ENCODE data around the gene NCKAP5. TPM values are rescaled to one million over a fixed set of nuclear protein-coding genes. Genes with fewer than 3 reads are reported as not detected.

Gene NCKAP5
- total RNA-seq, 1 experiment from 2014 or later = 3.2 TPM

DNA sequence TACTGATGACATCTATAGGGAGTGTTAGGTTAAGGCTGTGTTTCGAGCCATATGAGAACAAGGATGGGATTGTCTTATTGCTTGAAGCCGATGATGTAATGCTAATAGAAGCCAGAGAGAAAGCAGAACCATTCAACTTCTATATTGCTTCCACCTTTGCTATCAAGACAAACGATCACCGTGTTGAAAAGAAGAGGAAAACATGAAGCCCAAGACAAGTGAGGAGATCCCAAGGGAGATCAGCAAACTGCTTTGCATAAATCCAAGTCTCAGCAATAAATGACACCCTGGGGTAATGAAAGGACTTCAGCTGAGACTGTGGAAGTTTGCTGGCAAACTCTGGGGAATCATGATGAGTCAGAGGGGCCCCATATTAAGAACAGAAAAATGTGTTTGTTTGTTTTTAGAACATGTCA lies 206.2 kb downstream of the NCKAP5 start:
- ChIA-PET CTCF (no interaction called here), POLR2A (ENCODE audit: unreplicated experiment) (no interaction called here)
- H3K27me3 ChIP-seq (ENCODE audit: low read length) = no peaks in the 10 kb centered on the region
- H3F3A ChIP-seq (ENCODE audit: low read length, unreplicated experiment) = no peaks in the 10 kb centered on the region
- peak; percentile 46 for DNase-seq
- H3K9ac ChIP-seq (ENCODE audit: low read length) = no peak overlapping the region
- TF ChIP-seq, protein P1, sequence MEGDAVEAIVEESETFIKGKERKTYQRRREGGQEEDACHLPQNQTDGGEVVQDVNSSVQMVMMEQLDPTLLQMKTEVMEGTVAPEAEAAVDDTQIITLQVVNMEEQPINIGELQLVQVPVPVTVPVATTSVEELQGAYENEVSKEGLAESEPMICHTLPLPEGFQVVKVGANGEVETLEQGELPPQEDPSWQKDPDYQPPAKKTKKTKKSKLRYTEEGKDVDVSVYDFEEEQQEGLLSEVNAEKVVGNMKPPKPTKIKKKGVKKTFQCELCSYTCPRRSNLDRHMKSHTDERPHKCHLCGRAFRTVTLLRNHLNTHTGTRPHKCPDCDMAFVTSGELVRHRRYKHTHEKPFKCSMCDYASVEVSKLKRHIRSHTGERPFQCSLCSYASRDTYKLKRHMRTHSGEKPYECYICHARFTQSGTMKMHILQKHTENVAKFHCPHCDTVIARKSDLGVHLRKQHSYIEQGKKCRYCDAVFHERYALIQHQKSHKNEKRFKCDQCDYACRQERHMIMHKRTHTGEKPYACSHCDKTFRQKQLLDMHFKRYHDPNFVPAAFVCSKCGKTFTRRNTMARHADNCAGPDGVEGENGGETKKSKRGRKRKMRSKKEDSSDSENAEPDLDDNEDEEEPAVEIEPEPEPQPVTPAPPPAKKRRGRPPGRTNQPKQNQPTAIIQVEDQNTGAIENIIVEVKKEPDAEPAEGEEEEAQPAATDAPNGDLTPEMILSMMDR (conservative IDR thresholded peaks at IDR 0.05; ENCODE audit: low read depth, low read length) = no peak
- TF ChIP-seq EZH2 (IDR thresholded peaks at IDR 0.05; ENCODE audit: low read length, unreplicated experiment) = no peak
- TF ChIP-seq EZH2phosphoT487 (IDR thresholded peaks at IDR 0.05; ENCODE audit: borderline replicate concordance, low read length) = no peak
- peak overlapping the region; percentile 48 for H3K4me2 ChIP-seq (ENCODE audit: low read length)
- peaks cover 13% of the 10 kb centered on the region; the same call in 1 of the 2 replicates for H3K4me1 ChIP-seq (ENCODE audit: insufficient read depth, low read length)
- no peaks in the 10 kb centered on the region for H3K79me2 ChIP-seq (ENCODE audit: low read length)
- H3K4me3 ChIP-seq (ENCODE audit: low read length) = no peak overlapping the region
- peak; percentile 90 for ATAC-seq
- H3K9me2 ChIP-seq (replicated peaks; ENCODE audit: low read length) = no peaks in the 10 kb centered on the region
- H3K36me3 ChIP-seq (ENCODE audit: low read depth, low read length) = no peaks in the 10 kb centered on the region
- no peak overlapping the region for H2AFZ ChIP-seq (ENCODE audit: low read length)
- no peaks in the 10 kb centered on the region for H3K9me3 ChIP-seq (ENCODE audit: low read length)
- H4K20me1 ChIP-seq (ENCODE audit: low read length) = no peaks in the 10 kb centered on the region
- no peak overlapping the region for H3K27ac ChIP-seq (ENCODE audit: low read length)
- intact Hi-C loops (cut with micrococcal nuclease) = no loop called here
- no TSS peak for BruUV-seq (replicated peaks)

DNA sequence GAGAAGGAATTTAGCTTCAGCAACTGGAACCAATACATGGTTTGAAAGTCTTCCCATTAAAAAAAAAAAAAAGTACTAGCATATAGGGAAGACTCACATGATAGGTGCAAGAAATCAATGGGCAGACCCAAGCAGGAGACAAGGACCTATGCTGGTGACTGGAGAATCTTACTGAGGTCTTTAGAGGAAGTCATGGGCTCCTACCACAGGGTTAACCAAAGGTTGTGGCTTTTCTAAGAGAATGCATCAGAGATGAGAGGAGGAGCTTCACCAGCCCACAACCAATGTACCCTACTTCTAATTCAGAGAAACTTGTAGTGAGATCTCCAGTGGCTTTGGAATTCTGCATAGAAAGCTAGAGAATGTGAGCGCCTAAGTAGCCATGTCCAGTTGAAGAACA lies 207.4 kb downstream of the NCKAP5 start:
- Histone ChIP-seq H2AFZ (ENCODE audit: low read length) (no peak overlapping the region), H3K4me3 (ENCODE audit: low read length) (no peak overlapping the region), H3K27ac (ENCODE audit: low read length) (no peak overlapping the region), H3K36me3 (ENCODE audit: low read depth, low read length) (no peaks in the 10 kb centered on the region), H3K79me2 (ENCODE audit: low read length) (no peaks in the 10 kb centered on the region), H3K27me3 (ENCODE audit: low read length) (no peaks in the 10 kb centered on the region), H3F3A (ENCODE audit: low read length, unreplicated experiment) (no peaks in the 10 kb centered on the region), H3K4me1 (ENCODE audit: insufficient read depth, low read length) (peaks cover 13% of the 10 kb centered on the region; the same call in 1 of the 2 replicates), H3K9ac (ENCODE audit: low read length) (no peak overlapping the region), H4K20me1 (ENCODE audit: low read length) (no peaks in the 10 kb centered on the region), H3K9me2 (replicated peaks; ENCODE audit: low read length) (no peaks in the 10 kb centered on the region), H3K9me3 (ENCODE audit: low read length) (no peaks in the 10 kb centered on the region), H3K4me2 (ENCODE audit: low read length) (no peak overlapping the region)
- BruUV-seq (replicated peaks) = no TSS peak
- ATAC-seq = no peak
- ChIA-PET CTCF (no interaction called here), POLR2A (ENCODE audit: unreplicated experiment) (no interaction called here)
- TF ChIP-seq EZH2 (IDR thresholded peaks at IDR 0.05; ENCODE audit: low read length, unreplicated experiment) = no peak
- DNase-seq = no peak
- intact Hi-C loops (cut with micrococcal nuclease) = no loop called here

DNA sequence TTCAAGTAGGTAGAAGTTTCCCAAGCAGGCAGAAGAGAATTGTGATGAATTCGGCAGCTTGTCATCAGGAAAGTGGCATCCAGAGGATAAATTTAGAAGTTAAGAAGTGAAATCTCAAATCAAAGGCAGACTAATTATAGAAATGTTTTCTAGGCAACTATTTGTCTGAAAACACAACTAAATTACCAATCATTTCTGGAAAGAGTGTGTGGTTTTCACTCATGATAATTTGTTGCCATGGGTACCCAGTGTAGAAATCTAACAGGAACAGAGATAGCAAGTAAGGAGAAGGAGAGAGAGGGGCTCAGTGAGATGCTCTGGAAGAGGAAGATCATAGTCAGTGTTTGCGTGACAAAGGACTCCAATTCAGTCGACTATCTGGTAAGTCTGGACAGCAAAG lies 208.1 kb downstream of the NCKAP5 start:
- H3K4me2 ChIP-seq (ENCODE audit: low read length) = no peak overlapping the region
- H3K9ac ChIP-seq (ENCODE audit: low read length) = no peak overlapping the region
- H3K4me3 ChIP-seq (ENCODE audit: low read length) = no peak overlapping the region
- H2AFZ ChIP-seq (ENCODE audit: low read length) = no peak overlapping the region
- H3K27ac ChIP-seq (ENCODE audit: low read length) = no peak overlapping the region
- no peaks in the 10 kb centered on the region for H3F3A ChIP-seq (ENCODE audit: low read length, unreplicated experiment)
- TF ChIP-seq, protein P1 (conservative IDR thresholded peaks at IDR 0.05; ENCODE audit: low read depth, low read length) = no peak
- TF ChIP-seq EZH2 (IDR thresholded peaks at IDR 0.05; ENCODE audit: low read length, unreplicated experiment) (no peak), EZH2phosphoT487 (IDR thresholded peaks at IDR 0.05; ENCODE audit: borderline replicate concordance, low read length) (no peak)
- H3K9me2 ChIP-seq (replicated peaks; ENCODE audit: low read length) = no peaks in the 10 kb centered on the region
- no peaks in the 10 kb centered on the region for H3K36me3 ChIP-seq (ENCODE audit: low read depth, low read length)
- intact Hi-C loops (cut with micrococcal nuclease) = no loop called here
- no peaks in the 10 kb centered on the region for H3K27me3 ChIP-seq (ENCODE audit: low read length)
- POLR2A ChIA-PET (ENCODE audit: unreplicated experiment) = no interaction called here
- peaks cover 13% of the 10 kb centered on the region; the same call in 1 of the 2 replicates for H3K4me1 ChIP-seq (ENCODE audit: insufficient read depth, low read length)
- no peaks in the 10 kb centered on the region for H3K9me3 ChIP-seq (ENCODE audit: low read length)
- CTCF ChIA-PET = no interaction called here
- H3K79me2 ChIP-seq (ENCODE audit: low read length) = no peaks in the 10 kb centered on the region
- no TSS peak for BruUV-seq (replicated peaks)
- DNase-seq (no peak), ATAC-seq (no peak)
- H4K20me1 ChIP-seq (ENCODE audit: low read length) = no peaks in the 10 kb centered on the region

Measured in PC-3 (cell line).